Activated CD4-positive, alpha-beta T cell treated with anti-CD3 and anti-CD28 coated beads for 48 hours (primary cell): Measurements from ENCODE around the gene SLC6A6.

ENCODE experiments used
- DNase-seq: peaks from one replicate; pipeline ENCODE4 v3.0.0-alpha.2; 2020

The SLC6A6 gene

GRCh38 chr3:14402304-14402811 is at the start of gene SLC6A6:
Gene SLC6A6 (plus strand): TSS chr3:14402606. CDS start chr3:14443635, 41,029 bp downstream.
- peak; percentile 95 for DNase-seq

GRCh38 chr3:14353502-14353901 is 48.9 kb upstream of the SLC6A6 start:
- no peak for DNase-seq

GRCh38 chr3:14357463-14357862 is 44.9 kb upstream of the SLC6A6 start:
- no peak for DNase-seq

GRCh38 chr3:14358426-14359211 is 43.8 kb upstream of the SLC6A6 start:
- DNase-seq: no peak

- no peak for DNase-seq
These were observed 43.1 kb upstream of the SLC6A6 start for GRCh38 chr3:14359348-14359747.

- DNase-seq: no peak
These were observed 42.1 kb upstream of the SLC6A6 start for GRCh38 chr3:14360123-14360881.

GRCh38 chr3:14361068-14361677 is 41.2 kb upstream of the SLC6A6 start:
- DNase-seq: no peak

- no peak for DNase-seq
These were observed 39.5 kb upstream of the SLC6A6 start for GRCh38 chr3:14362890-14363289.

GRCh38 chr3:14363379-14363778 is 39.0 kb upstream of the SLC6A6 start:
- DNase-seq: no peak

GRCh38 chr3:14363991-14364390 is 38.4 kb upstream of the SLC6A6 start:
- DNase-seq: no peak

- DNase-seq: no peak
These were observed 37.7 kb upstream of the SLC6A6 start for GRCh38 chr3:14364580-14365292.

GRCh38 chr3:14366248-14366647 is 36.2 kb upstream of the SLC6A6 start:
- no peak for DNase-seq

GRCh38 chr3:14366915-14367823 is 35.2 kb upstream of the SLC6A6 start:
- DNase-seq: no peak

- DNase-seq: no peak
These were observed 34.3 kb upstream of the SLC6A6 start for GRCh38 chr3:14368146-14368545.

- DNase-seq: no peak
These were observed 33.5 kb upstream of the SLC6A6 start for GRCh38 chr3:14368885-14369284.

- DNase-seq: no peak
These were observed 32.4 kb upstream of the SLC6A6 start for GRCh38 chr3:14369675-14370669.

GRCh38 chr3:14370720-14371572 is 31.5 kb upstream of the SLC6A6 start:
- no peak for DNase-seq

- no peak for DNase-seq
These were observed 30.6 kb upstream of the SLC6A6 start for GRCh38 chr3:14371573-14372474.
